ENCODE data around the gene TTLL3. TPM values are rescaled to one million over a fixed set of nuclear protein-coding genes. Genes with fewer than 3 reads are reported as not detected.

The TTLL3 gene
- total and polyA plus RNA-seq, 4 donors, result 32.4 to 75.0 (median 48.6) TPM

DNA sequence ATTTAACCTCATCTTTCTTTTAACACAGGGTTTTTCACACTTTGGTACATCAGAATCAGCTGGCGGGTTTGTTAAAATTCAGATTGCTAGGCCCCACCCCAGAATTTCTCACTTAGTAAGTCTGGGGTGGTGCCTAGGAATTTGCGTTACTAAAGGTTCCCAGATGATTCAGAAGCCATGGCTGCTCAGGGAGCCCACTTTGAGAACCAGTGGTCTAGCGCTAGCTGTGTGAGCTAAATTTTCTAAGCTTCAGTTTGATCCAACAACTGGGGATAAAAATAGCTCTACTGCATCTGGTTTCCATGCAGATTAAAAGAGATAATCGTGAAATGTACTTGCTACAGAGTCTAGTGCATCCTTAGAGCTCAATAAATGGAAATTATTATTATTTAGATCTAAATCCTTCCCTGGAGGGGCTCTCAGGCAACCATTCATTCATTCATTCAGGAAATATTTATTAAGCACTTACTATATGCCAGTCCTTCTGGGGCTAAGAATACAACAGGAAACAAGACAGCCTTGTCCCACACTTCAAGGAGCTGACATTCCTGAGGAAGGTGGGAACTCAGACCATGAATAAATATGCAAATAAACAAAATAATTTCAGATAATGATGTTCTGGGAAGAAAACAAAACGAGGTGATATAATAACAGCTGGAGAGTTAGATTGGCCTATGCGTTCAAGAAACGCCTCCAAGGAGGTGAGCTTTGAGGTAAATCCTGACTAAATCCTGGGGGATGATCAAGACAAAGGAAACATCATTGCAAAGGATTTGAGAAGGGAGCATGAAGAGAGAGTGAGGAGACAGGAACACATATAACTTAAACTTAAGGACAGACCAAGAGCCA is 73.9 kb downstream of the TTLL3 start:
- H3K4me3 ChIP-seq (ENCODE audit: low read depth, low read length), result no peak overlapping the region
- no peaks in the 10 kb centered on the region for H3K27me3 ChIP-seq (ENCODE audit: control insufficient read depth, insufficient read depth, low read length)
- 67% methylated on average over 5 of the region's 7 CpGs for WGBS (ENCODE audit: insufficient coverage)
- H3K36me3 ChIP-seq (ENCODE audit: control insufficient read depth, insufficient read depth, low read length), result no peaks in the 10 kb centered on the region
- no peak for DNase-seq (ENCODE audit: low read depth in 4 of 6, low spot score in 6 of 6)
- H3K4me1 ChIP-seq (ENCODE audit: control insufficient read depth, insufficient read depth, low read length), result no peaks in the 10 kb centered on the region
- H3K27ac ChIP-seq (ENCODE audit: low read depth, low read length), result no peak overlapping the region
- no peaks in the 10 kb centered on the region for H3K9me3 ChIP-seq (ENCODE audit: control insufficient read depth, insufficient read depth, low read length)

DNA sequence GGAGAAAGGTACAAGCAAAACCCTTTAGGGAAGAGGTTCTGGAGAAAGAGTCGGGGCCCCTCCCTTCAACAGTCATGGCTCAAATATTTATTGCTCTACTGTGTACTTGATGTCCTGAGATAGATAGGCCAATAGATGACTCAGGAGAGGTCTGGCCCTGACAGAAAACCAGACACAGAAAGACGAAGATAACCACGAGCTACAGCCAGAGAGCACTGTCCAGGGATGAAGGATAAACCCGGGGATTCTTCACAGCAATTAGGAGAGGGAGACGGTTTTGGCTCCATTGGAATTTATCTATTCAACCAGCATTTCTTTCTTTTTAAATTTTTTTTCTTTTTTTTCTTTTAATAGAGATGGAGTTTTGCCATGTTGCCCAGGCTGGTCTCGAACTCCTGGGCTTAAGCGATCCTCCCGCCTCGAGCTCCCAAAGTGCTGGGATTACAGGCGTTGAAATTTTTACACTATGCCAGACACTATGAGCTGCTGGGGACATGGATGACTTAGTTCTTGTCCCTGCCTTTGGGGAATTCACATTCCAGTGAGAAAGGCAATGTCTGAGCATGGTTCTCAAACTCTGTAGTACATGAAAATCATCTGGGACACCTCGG is 74.6 kb downstream of the TTLL3 start:
- Histone ChIP-seq H3K27ac (ENCODE audit: low read depth, low read length) (no peak overlapping the region), H3K9me3 (ENCODE audit: control insufficient read depth, insufficient read depth, low read length) (no peaks in the 10 kb centered on the region), H3K4me1 (ENCODE audit: control insufficient read depth, insufficient read depth, low read length) (no peaks in the 10 kb centered on the region), H3K27me3 (ENCODE audit: control insufficient read depth, insufficient read depth, low read length) (no peaks in the 10 kb centered on the region), H3K4me3 (ENCODE audit: low read depth, low read length) (no peak overlapping the region), H3K36me3 (ENCODE audit: control insufficient read depth, insufficient read depth, low read length) (no peaks in the 10 kb centered on the region)
- DNase-seq (ENCODE audit: low read depth in 4 of 6, low spot score in 6 of 6), result no peak
- 92% methylated on average over 4 of the region's 11 CpGs for WGBS (ENCODE audit: insufficient coverage)

Other genes starting within 250 kb of the TTLL3 start
- gene MTMR14, start 160.8 kb upstream of the TTLL3 start, total RNA-seq, result 10 to 100 TPM; 21.0 to 30.6 TPM
- 10 to 100 TPM; 21.1 to 28.5 TPM for gene MTMR14, start 160.8 kb upstream of the TTLL3 start, polyA plus RNA-seq (ENCODE audit: insufficient read length in 2 of 2)
- 1 to 10 TPM; 3.3 to 6.3 TPM for gene CPNE9, start 106.4 kb upstream of the TTLL3 start, total RNA-seq
- 1 to 10 TPM; 5.3 to 6.1 TPM for gene CPNE9, start 106.4 kb upstream of the TTLL3 start, polyA plus RNA-seq (ENCODE audit: insufficient read length in 2 of 2)
- gene BRPF1, start 78.5 kb upstream of the TTLL3 start, total RNA-seq, result 10 to 100 TPM; 10.4 to 18.9 TPM
- gene BRPF1, start 78.5 kb upstream of the TTLL3 start, polyA plus RNA-seq (ENCODE audit: insufficient read length in 2 of 2), result 10 to 100 TPM; 15.2 to 16.7 TPM
- 10 to 100 TPM; 25.8 to 42.4 TPM for gene OGG1, start 60.3 kb upstream of the TTLL3 start, total RNA-seq
- gene OGG1, start 60.3 kb upstream of the TTLL3 start, polyA plus RNA-seq (ENCODE audit: insufficient read length in 2 of 2), result 10 to 100 TPM; 46.1 to 57.8 TPM
- gene CAMK1, start 40.3 kb upstream of the TTLL3 start, total RNA-seq, result 10 to 100 TPM; 36.3 to 64.4 TPM
- 10 to 100 TPM; 42.3 to 44.1 TPM for gene CAMK1, start 40.3 kb upstream of the TTLL3 start, polyA plus RNA-seq (ENCODE audit: insufficient read length in 2 of 2)
- 10 to 100 TPM; 32.5 to 63.1 TPM for gene TADA3, start 17.8 kb upstream of the TTLL3 start, total RNA-seq
- 10 to 100 TPM; 80.2 to 88.3 TPM for gene TADA3, start 17.8 kb upstream of the TTLL3 start, polyA plus RNA-seq (ENCODE audit: insufficient read length in 2 of 2)
- gene ARPC4, start 17.2 kb upstream of the TTLL3 start, total RNA-seq, result 100 to 1,000 TPM; 109 to 131 TPM
- 100 to 1,000 TPM; 138 to 141 TPM for gene ARPC4, start 17.2 kb upstream of the TTLL3 start, polyA plus RNA-seq (ENCODE audit: insufficient read length in 2 of 2)
- gene RPUSD3, start 33.7 kb downstream of the TTLL3 start, total RNA-seq, result 10 to 100 TPM; 19.2 to 36.0 TPM
- gene RPUSD3, start 33.7 kb downstream of the TTLL3 start, polyA plus RNA-seq (ENCODE audit: insufficient read length in 2 of 2), result 10 to 100 TPM; 48.7 to 53.8 TPM
- gene CIDEC, start 70.0 kb downstream of the TTLL3 start, total RNA-seq, result not detected
- under 1 TPM; 0.24 to 0.54 TPM for gene CIDEC, start 70.0 kb downstream of the TTLL3 start, polyA plus RNA-seq (ENCODE audit: insufficient read length in 2 of 2)
- gene JAGN1, start 80.3 kb downstream of the TTLL3 start, total RNA-seq, result 10 to 100 TPM; 16.7 to 25.2 TPM
- 10 to 100 TPM; 34.0 to 35.2 TPM for gene JAGN1, start 80.3 kb downstream of the TTLL3 start, polyA plus RNA-seq (ENCODE audit: insufficient read length in 2 of 2)
- 1 to 10 TPM in 1 of 2 donors, under 1 TPM in 1; 0.79 to 1.1 TPM for gene IL17RE, start 92.6 kb downstream of the TTLL3 start, total RNA-seq
- 1 to 10 TPM; 1.7 to 2.7 TPM for gene IL17RE, start 92.6 kb downstream of the TTLL3 start, polyA plus RNA-seq (ENCODE audit: insufficient read length in 2 of 2)
- 10 to 100 TPM; 16.7 to 34.2 TPM for gene IL17RC, start 106.8 kb downstream of the TTLL3 start, total RNA-seq
- 10 to 100 TPM; 24.9 to 32.0 TPM for gene IL17RC, start 106.8 kb downstream of the TTLL3 start, polyA plus RNA-seq (ENCODE audit: insufficient read length in 2 of 2)
- gene CRELD1, start 123.6 kb downstream of the TTLL3 start, total RNA-seq, result 10 to 100 TPM; 36.1 to 64.9 TPM
- 10 to 100 TPM; 67.2 to 88.5 TPM for gene CRELD1, start 123.6 kb downstream of the TTLL3 start, polyA plus RNA-seq (ENCODE audit: insufficient read length in 2 of 2)
- 1 to 10 TPM; 3.8 to 4.0 TPM for gene PRRT3, start 142.1 kb downstream of the TTLL3 start, total RNA-seq
- 10 to 100 TPM; 12.3 to 15.5 TPM for gene PRRT3, start 142.1 kb downstream of the TTLL3 start, polyA plus RNA-seq (ENCODE audit: insufficient read length in 2 of 2)
- 10 to 100 TPM; 65.0 to 68.7 TPM for gene EMC3, start 176.6 kb downstream of the TTLL3 start, total RNA-seq
- 10 to 100 TPM; 80.5 to 85.6 TPM for gene EMC3, start 176.6 kb downstream of the TTLL3 start, polyA plus RNA-seq (ENCODE audit: insufficient read length in 2 of 2)
- 10 to 100 TPM; 10.8 to 12.5 TPM for gene FANCD2, start 216.2 kb downstream of the TTLL3 start, total RNA-seq
- 10 to 100 TPM; 11.4 to 17.3 TPM for gene FANCD2, start 216.2 kb downstream of the TTLL3 start, polyA plus RNA-seq (ENCODE audit: insufficient read length in 2 of 2)